GM19025 (cell line): Measurements from ENCODE around the gene HIBCH.
"Not testable (repeated sequence)": the region's sequence is repeated elsewhere in the genome, so short reads cannot be mapped to it uniquely, and the experiment has no call there.

Experiments used
- ATAC-seq: cut with Tn5 transposase; IDR thresholded peaks from one replicate; pipeline ENCODE4 v1.9.1; 2021; ENCODE audit warnings: mild to moderate bottlenecking, low read depth, moderate library complexity; ENCODE audit not compliant: unreplicated experiment

HIBCH gene

GRCh38 chr2:190343536-190344275, 24.1 kb upstream of the HIBCH start, which contains the start of gene INPP1:
Gene INPP1 (plus strand): TSS chr2:190343589. CDS start chr2:190360103, 16,514 bp downstream.
- ATAC-seq = peak; percentile 64

GRCh38 chr2:190343089-190343535, 23.5 kb upstream of the HIBCH start:
- no peak for ATAC-seq

GRCh38 chr2:190342611-190343010, 23.0 kb upstream of the HIBCH start:
- ATAC-seq = no peak

GRCh38 chr2:190340369-190340768, 20.7 kb upstream of the HIBCH start:
- no peak for ATAC-seq

GRCh38 chr2:190339394-190339793, 19.8 kb upstream of the HIBCH start:
- ATAC-seq = no peak

- no peak for ATAC-seq
Observed at GRCh38 chr2:190338453-190338852, 18.8 kb upstream of the HIBCH start.

GRCh38 chr2:190336420-190336819, 16.8 kb upstream of the HIBCH start:
- ATAC-seq = no peak

GRCh38 chr2:190335584-190335983, 16.0 kb upstream of the HIBCH start:
- ATAC-seq = not testable (repeated sequence)

- ATAC-seq = no peak
Observed at GRCh38 chr2:190335225-190335559, 15.6 kb upstream of the HIBCH start.

- no peak for ATAC-seq
Observed at GRCh38 chr2:190334479-190335224, 15.0 kb upstream of the HIBCH start.

- ATAC-seq = no peak
Observed at GRCh38 chr2:190333928-190334327, 14.3 kb upstream of the HIBCH start.

GRCh38 chr2:190333395-190333794, 13.8 kb upstream of the HIBCH start:
- no peak for ATAC-seq

GRCh38 chr2:190328573-190329147, 9.0 kb upstream of the HIBCH start:
- ATAC-seq = no peak

- ATAC-seq = no peak
Observed at GRCh38 chr2:190327867-190328572, 8.4 kb upstream of the HIBCH start.

- no peak for ATAC-seq
Observed at GRCh38 chr2:190325588-190325987, 6.0 kb upstream of the HIBCH start.

GRCh38 chr2:190323406-190323805, 3.8 kb upstream of the HIBCH start:
- ATAC-seq = no peak

GRCh38 chr2:190320696-190321095, 1.1 kb upstream of the HIBCH start:
- no peak for ATAC-seq

GRCh38 chr2:190318931-190319554, 583 bp downstream of the HIBCH start:
- ATAC-seq = peak; percentile 11

- no peak for ATAC-seq
Observed at GRCh38 chr2:190318514-190318913, 1.1 kb downstream of the HIBCH start.

- ATAC-seq = no peak
Observed at GRCh38 chr2:190315273-190315672, 4.4 kb downstream of the HIBCH start.
